Measurements from ENCODE around the gene CYP4F3.
"Not testable (repeated sequence)": the region's sequence is repeated elsewhere in the genome, so short reads cannot be mapped to it uniquely, and the experiment has no call there.

CYP4F3 gene, protein sequence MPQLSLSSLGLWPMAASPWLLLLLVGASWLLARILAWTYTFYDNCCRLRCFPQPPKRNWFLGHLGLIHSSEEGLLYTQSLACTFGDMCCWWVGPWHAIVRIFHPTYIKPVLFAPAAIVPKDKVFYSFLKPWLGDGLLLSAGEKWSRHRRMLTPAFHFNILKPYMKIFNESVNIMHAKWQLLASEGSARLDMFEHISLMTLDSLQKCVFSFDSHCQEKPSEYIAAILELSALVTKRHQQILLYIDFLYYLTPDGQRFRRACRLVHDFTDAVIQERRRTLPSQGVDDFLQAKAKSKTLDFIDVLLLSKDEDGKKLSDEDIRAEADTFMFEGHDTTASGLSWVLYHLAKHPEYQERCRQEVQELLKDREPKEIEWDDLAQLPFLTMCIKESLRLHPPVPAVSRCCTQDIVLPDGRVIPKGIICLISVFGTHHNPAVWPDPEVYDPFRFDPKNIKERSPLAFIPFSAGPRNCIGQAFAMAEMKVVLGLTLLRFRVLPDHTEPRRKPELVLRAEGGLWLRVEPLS

DNA sequence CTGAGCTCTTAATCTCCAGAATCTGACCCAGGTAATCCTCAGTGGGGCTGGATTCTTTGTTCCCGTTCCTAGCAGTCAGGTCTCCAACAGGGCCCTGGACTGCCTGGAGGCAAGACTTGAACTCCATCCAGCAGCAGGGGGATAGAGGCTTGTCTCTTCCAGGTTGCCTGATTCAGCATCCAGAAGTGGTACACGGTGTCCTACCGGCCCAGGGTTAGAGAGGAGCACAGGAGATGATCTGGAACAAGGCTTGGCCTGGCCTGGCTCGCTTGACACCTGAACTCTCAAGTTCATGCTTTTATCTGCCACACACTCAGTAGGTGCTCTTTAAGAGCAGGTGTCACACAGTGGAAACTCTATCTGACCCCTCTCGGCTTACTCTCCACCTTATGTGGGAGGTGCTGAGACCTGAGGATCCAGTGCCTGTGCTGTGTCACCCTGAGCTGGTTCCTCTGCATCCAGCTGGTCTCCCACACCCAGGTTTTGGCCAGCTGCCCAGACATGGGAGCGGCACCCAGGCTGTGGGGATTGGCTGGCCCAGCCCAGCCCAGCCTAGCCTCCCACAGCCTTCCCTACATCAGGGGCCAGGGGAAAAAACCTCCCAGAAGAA, at the start of gene CYP4F3:
Gene CYP4F3, plus strand, starts transcription at position 604 of the 610 bp plus-strand sequence. CDS start 519 bp downstream, outside the sequence.
- DNase-seq = no peak

DNA sequence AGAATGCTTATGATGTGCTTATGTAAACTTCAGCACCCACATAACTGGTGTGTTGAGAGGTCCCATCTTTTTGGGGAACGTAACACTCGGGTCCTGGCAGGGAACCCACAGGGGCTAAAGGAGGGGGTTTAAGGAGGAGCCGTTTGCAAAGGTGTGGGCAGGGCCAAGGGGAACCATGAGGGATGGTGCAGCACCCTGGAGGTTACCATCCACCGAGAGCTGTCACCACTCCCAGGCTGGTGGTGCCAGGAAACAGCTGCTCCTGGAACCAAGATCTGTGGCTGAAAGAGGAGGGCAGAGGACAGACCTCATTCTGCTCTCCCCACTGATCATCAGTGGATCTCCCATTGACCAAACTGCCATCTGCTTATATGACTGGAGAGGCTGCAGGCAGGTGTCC, 48.9 kb upstream of the CYP4F3 start:
- no peak for DNase-seq

DNA sequence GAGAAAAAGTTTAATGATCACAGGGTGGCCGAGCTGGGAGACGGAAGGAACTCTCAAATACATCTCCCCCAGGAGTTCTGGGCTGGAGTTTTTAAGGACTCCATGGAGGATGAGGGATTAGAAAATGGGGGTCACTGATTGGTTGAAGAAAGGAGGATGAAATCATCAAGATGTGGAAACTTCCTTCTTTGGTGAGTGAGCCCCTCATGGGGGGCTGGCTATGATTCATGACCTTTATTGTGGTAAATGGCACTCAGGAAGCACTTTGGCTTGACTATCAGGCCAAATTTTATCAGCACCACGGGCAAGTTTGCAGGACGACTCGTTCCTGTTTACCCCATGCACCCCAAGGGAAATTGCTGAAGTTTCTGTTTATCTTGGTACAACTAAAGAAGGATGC, 48.2 kb upstream of the CYP4F3 start:
- DNase-seq = not testable (repeated sequence)

DNA sequence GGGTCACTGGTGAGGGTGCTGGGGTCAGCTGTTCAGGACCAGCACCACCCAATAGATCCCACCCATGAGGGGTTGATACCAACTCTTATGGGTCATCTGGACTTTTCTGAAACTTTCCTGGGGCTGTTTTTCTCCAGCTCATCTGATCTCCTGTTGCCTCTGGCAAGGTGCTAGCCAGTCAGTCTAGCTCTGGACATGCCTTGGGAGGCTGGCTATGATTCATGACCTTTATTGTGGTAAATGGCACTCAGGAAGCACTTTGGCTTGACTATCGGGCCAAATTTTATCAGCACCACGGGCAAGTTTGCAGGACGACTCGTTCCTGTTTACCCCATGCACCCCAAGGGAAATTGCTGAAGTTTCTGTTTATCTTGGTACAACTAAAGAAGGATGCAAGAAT, 46.9 kb upstream of the CYP4F3 start:
- DNase-seq = not testable (repeated sequence)

DNA sequence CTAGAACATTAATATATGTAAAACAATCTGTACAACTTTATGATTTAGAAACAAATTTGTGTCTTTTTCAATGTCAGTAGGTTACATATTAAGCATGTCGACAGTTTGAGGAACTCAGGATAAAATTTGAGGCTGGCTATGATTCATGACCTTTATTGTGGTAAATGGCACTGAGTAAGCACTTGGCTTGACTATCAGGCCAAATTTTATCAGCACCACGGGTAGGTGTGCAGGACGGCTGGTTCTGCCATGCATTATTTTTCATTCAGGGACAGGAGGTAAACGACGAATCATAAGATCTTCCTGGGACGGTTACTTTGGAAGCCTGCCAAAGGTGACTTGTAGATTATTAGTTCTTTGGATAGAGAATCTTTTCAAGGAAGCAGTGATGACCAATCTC, 45.6 kb upstream of the CYP4F3 start:
- DNase-seq = no peak

DNA sequence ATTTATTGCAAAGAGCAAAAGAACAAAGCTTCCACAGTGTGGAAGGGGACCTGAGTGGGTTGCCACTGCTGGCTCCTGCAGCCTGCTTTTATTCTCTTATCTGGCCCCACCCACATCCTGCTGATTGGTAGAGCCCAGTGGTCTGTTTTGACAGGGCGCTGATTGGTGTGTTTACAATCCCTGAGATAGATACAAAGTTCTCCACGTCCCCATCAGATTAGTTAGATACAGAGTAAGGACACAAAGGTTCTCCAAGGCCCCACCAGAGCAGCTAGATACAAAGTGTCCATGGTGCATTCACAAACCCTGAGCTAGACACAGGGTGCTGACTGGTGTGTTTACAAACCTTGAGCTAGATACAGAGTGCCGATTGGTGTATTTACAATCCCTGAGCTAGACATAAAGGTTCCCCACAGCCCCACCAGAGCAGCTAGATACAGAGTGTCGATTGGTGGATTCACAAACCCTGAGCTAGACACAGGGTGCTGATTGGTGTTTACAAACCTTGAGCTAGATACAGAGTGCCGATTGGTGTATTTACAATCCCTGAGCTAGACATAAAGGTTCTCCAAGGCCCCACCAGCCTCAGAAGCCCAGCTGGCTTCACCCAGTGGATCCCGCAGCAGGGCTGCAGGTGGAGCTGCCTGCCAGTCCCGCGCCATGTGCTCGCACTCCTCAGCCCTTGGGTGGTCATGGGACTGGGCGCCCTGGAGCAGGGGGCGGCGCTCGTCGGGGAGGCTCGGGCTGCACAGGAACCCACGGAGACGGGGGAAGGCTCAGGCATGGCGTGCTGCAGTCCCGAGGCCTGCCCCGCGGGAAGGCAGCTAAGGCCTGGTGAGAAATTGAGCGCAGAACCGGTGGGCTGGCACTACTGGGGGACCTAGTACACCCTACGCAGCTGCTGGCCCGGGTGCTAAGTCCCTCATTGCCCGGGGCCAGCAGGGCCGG, 32.4 kb upstream of the CYP4F3 start:
- DNase-seq = not testable (repeated sequence)

DNA sequence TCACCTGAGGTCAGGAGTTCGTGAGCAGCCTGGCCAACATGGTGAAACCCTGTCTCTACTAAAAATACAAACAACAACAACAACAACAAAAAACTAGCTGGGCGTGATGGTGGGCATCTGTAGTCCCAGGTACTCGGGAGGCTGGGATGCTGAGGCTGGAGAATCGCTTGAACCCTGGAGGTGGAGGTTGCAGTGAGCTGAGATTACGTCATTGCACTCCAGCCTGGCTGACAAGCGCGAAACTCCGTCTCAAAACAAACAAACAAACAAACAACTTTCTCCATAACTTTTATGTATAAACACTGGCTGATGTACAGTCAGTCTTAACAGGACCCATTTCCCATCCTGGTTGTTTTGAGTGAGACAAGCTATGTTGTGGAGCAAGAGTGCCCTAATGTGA, 31.4 kb upstream of the CYP4F3 start:
- DNase-seq = no peak

DNA sequence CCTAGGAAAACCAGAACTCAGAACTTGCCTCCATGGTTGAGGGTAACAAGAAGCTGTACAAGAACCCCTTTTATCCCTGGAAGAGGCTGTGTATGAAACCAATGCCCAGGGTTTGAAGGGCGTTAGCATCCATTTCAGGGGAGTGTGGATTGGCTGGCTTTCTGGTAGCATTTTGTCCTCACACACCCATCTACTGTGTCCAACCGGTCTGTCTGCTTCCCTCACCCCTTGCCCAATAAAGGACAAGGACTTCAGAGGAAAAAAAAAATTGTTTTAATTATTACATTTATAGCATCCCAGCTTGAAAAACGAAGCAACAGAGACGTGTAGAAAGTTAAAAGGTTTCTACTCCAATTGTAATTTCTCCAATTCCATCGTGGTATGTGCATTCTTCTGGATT, 28.4 kb upstream of the CYP4F3 start:
- no peak for DNase-seq

DNA sequence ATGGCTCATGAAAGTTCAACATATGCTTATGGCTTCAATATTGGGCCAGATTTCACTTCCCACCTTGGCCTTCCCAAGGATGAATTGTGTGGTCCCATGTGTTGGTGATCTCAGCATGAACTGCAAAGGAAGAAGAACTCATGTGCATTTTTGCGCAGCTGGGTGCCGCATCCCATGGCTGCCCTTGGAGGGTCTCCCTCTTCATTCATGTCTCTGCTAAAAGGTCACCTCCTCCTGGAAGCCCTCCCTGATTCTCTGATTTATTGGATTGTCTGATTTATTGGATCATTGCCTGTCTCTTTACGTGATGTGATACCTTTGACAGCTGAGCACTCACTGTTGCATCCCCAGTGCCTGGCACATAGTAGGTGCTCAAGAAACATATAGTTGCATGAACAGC, 27.4 kb upstream of the CYP4F3 start:
- no peak for DNase-seq

DNA sequence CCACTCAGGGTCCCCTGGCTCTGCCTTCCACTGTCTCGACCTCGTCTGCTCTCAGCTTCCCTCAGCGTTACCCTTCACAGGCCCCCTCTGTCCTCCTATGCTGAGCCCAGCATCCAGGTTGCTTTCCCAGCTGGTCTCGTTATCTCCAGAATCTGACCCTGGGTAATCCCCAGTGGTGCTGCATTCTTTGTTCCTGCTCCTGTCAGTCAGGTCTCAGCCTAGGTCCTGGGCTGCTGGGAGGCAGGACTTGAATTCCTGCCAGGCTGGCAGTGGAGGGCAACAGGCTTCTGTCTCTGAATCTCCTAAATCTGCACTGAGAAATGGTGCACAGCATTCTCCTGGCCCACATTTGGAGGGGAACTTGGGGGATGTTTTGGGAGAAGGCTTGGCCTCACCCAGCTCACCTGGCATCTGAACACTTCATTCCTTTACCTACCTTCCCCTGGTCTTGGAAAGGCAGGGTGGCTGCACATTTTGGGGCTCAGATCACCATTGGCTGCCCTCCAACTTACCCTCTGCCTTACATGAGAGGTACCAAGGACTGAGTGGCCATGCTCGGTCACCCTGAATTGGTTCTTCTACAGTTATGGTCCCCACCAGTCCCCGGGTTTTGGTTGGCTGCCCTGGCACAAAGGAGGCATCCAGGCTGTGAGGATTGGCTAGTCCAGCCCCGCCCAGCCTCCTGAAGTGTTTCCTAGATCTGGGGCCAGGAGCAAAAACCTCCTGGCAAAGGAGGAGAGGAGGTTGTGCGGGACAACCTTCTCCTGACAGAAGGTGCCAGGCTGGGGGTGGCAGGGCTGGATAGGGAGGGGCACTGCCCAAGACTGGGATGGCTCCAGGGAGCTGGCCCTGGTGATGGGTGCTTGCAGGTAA, 26.0 kb upstream of the CYP4F3 start, which contains the start of gene CYP4F8:
Gene CYP4F8, plus strand, starts transcription at position 712 of the 873 bp plus-strand sequence. CDS start 399 bp downstream, outside the sequence.
- no peak for DNase-seq

DNA sequence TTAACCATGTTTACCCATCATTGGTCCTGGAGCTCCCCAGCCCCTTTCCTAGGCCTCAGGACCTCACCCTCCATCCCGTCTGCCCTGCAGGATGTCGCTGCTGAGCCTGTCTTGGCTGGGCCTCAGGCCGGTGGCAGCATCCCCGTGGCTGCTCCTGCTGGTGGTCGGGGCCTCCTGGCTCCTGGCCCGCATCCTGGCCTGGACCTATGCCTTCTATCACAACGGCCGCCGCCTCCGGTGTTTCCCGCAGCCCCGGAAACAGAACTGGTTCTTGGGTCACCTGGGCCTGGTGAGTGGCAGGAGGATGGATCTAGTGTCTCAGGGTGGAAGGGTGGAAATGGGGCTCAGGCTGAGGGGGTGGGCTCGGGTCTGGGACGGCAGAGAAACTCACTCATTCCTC, 25.2 kb upstream of the CYP4F3 start:
- DNase-seq = no peak

DNA sequence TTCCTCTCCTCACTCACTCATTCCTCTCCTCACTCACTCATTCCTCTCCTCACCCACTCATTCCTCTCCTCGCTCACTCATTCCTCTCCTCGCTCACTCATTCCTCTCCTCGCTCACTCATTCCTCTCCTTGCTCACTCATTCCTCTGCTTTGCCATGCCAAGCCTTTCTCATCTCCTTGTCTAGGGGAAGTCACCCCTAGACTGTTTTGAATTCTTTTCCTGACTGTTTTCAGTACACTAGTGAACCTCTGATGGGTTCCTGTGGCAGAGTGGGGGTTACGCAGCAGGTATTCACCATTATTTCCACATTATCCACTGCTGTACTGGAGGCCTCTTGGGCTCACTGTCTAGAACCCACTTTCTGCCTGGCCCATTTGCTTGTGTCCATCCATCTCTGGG, 24.5 kb upstream of the CYP4F3 start:
- no peak for DNase-seq

DNA sequence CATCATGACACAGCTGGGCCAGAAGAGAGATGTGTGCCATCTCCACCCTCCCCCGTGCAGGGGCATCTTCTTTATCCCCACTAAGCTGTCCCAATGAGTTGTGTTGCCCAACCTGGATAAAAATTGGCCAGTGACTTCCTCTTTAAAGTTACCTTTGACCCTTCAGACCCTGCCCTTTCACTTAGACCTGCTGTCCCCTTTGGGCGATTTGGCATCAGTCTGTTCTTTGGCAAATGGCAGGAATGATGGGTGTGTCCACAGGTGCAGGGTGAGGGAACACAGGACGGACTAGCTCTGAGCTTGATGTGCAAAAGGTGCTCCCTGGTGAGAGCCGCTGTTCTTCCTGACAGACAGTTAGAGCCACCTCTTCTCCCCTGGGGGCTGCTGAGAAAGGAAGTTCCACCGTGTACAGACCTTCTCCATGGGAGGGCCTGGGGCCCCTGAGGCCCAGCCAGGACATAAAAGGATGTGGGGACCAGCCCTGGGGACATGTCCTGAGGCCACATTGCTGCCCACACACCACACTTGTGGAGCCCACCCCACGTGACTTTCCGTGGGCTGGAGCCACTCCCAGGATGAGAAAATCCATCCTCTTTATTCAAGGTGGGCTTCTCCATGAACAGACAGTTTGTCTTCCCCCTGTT, 23.9 kb upstream of the CYP4F3 start:
- DNase-seq = no peak

DNA sequence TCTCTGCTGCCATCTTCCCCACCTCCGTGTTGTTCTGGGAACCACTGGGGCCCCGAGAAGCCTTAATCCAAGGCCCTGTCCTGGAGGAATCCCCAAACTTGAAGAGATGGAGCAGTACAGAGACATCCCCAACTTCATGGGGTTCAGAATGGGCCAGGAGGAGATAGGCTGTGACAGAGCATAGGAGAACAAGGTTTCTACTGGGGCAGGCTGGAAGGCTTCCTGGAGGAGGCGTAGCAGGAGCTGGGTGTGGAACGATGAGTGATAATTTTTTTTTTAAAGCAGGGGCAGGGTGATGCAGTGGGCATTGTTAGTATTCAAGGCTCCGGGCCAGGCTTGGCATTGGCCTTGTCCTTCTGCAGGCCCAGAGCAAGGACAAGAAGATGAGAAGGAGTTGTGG, 22.4 kb upstream of the CYP4F3 start:
- no peak for DNase-seq

DNA sequence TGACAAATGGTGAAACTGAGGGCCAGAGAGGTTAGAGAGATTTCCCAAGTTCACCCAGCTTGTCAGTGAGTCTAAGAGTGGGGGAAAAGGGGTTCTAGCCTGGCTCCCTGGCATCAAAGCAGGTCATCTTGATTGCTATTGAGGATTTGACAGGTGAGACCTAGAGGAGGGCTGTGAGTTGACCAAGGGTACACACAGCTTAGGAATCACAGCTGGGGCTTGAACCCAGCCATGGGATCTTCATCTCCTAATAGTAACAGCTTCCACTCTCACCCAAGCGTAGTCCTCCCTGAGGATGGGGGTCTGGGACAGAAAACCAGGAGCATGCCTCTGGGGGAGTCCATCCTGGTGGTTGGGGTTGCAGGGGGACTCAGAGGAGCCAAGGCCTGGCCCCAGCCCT, 18.9 kb upstream of the CYP4F3 start:
- no peak for DNase-seq

DNA sequence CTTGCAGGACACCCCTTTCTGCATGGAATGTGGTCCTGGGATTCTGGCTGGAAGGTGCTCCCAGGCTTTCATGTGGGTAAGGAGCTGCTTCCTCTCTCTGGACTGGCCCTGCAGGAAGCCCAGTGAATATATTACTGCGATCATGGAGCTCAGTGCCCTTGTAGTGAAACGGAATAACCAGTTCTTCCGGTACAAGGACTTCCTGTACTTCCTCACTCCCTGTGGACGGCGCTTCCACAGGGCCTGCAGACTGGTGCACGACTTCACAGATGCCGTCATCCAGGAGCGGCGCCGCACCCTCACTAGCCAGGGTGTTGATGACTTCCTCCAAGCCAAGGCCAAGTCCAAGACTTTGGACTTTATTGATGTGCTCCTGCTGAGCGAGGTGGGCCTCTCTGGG, 17.7 kb upstream of the CYP4F3 start:
- DNase-seq = no peak

DNA sequence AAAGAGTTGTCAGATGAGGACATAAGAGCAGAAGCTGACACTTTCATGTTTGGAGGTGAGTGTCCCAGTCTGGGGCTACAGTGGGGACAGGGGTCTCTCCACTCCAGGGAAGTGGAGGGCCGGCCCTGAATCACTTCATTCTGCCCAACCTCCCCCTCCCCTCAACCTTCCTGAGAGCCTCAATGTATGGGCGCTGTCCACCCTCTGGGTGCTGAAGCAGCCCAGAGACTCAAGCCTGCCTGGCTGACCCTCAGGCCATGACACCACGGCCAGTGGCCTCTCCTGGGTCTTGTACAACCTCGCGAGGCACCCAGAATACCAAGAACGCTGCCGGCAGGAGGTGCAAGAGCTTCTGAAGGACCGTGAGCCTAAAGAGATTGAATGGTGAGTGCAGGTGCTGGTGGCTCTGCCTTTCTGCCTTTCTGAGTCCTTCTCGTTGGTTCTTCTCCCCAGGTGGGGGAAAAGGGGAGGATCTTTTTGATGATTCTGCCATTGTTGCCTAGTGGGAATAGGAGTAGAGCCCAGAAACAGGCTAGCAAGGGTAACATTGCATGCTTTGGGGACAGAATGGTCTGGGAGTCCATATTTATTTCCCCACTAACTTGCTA, 16.9 kb upstream of the CYP4F3 start:
- DNase-seq = no peak

DNA sequence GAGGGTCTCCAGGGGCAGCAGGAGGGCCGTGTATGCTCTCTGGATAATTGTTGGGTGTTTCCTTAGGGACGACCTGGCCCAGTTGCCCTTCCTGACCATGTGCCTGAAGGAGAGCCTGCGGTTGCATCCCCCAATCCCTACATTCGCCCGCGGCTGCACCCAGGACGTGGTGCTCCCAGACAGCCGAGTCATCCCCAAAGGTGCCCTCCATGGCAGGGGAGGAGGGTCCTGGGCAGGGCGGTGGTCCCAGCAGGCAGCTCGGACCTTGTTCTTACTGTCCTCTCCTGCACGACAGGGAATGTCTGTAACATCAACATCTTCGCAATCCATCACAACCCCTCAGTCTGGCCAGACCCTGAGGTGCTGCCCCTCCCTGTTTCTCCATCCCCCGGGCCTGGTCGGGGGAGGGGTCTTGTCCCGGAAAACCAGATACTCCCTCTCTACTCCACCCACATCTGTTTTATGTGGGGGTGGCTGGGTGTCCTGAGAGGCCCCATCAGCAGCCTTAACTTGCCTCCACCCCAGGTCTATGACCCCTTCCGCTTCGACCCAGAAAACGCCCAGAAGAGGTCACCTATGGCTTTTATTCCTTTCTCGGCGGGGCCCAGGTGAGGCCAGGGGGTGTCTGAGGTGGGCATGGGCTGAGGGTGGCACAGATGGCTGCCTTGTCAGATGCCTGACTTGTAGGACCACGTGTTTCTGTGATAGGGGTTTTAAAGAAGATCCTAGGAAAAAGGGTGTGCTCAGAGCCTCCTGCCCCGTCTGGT, 12.3 kb upstream of the CYP4F3 start:
- DNase-seq = no peak

DNA sequence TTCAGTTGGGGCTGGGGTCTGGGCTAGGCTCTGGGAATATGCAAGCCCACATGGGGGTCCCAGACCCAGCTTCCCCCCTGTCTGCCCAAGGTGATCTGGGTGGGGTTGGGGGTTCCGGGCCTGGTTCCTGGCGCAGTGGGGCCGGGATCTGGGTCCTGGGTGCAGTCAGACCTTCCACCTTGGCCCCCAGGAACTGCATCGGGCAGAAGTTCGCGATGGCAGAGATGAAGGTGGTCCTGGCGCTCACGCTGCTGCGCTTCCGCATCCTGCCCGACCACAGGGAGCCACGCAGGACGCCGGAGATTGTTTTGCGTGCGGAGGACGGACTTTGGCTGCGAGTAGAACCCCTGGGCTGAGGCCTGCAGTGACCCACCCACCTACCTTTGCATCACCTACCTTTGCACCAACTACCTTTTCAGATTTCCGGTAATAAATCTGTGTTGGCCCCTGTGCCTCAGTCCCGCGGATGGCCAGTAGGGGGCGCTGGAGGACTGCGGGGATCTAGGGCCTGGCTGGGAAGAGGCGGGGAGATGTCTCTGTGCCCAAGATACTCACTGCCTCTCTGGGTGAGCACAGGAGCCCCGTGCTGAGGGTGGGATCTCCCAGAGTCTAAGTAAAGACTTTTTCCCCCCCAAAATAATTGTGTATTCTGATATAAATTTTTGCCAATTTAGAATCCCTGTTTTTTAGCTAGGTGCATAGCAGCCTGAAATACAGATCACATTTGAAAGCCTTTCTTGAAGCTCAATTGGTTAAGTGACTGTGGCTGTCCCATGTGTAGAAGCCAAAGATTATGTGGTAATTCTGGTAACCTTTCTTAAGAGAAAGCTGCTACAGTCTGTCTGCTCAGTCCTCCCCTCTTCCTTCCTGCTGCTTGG, 11.5 kb upstream of the CYP4F3 start:
- no peak for DNase-seq
